ENCODE data around the gene TNFRSF1A. TPM values are rescaled to one million over a fixed set of nuclear protein-coding genes. Genes with fewer than 3 reads are reported as not detected.

The TNFRSF1A gene
- total and polyA plus RNA-seq, 11 donors = 23.7 to 141 (median 54.2) TPM

DNA sequence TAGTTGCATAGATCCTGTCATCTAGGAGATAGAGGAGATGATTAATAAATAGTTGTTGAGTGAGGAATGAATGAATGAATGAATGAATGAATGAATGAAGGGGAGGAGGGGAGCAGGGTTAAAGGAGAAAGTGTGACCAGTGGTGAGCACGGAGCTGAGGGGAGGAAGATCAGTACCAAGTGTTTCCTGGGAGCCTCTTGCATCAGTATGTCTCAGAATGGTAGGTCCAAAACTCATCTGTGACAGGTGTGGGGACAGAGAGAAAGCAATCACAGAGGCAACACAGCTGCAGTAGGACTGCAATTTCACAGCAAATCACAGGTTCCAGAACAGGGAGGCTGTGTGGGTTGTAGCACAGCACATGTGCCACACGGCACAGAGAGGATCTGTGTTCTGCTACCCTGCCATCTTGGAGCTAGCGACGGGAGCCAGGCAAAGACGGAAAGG, 14.5 kb upstream of the TNFRSF1A start:
- Histone ChIP-seq H3K9me3 (no peaks in the 10 kb centered on the region), H3K4me3 (no peak overlapping the region), H3K27me3 (no peaks in the 10 kb centered on the region), H3K4me1 (peaks cover 0 to 73% (median 6%) of the 10 kb centered on the region in 12 donors), H3K36me3 (no peaks in the 10 kb centered on the region), H3K27ac (no peak overlapping the region)
- intact Hi-C loops (cut with DNase I) = no loop called here
- ATAC-seq = no peak
- 78 to 94% (median 87%) methylated on average over 5 of the region's 5 CpGs for WGBS, 4 donors
- no peak for TF ChIP-seq POLR2A (IDR thresholded peaks at IDR 0.05)
- TF ChIP-seq, protein P1, sequence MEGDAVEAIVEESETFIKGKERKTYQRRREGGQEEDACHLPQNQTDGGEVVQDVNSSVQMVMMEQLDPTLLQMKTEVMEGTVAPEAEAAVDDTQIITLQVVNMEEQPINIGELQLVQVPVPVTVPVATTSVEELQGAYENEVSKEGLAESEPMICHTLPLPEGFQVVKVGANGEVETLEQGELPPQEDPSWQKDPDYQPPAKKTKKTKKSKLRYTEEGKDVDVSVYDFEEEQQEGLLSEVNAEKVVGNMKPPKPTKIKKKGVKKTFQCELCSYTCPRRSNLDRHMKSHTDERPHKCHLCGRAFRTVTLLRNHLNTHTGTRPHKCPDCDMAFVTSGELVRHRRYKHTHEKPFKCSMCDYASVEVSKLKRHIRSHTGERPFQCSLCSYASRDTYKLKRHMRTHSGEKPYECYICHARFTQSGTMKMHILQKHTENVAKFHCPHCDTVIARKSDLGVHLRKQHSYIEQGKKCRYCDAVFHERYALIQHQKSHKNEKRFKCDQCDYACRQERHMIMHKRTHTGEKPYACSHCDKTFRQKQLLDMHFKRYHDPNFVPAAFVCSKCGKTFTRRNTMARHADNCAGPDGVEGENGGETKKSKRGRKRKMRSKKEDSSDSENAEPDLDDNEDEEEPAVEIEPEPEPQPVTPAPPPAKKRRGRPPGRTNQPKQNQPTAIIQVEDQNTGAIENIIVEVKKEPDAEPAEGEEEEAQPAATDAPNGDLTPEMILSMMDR (IDR thresholded peaks at IDR 0.05) = no peak
- DNase-seq = no peak

DNA sequence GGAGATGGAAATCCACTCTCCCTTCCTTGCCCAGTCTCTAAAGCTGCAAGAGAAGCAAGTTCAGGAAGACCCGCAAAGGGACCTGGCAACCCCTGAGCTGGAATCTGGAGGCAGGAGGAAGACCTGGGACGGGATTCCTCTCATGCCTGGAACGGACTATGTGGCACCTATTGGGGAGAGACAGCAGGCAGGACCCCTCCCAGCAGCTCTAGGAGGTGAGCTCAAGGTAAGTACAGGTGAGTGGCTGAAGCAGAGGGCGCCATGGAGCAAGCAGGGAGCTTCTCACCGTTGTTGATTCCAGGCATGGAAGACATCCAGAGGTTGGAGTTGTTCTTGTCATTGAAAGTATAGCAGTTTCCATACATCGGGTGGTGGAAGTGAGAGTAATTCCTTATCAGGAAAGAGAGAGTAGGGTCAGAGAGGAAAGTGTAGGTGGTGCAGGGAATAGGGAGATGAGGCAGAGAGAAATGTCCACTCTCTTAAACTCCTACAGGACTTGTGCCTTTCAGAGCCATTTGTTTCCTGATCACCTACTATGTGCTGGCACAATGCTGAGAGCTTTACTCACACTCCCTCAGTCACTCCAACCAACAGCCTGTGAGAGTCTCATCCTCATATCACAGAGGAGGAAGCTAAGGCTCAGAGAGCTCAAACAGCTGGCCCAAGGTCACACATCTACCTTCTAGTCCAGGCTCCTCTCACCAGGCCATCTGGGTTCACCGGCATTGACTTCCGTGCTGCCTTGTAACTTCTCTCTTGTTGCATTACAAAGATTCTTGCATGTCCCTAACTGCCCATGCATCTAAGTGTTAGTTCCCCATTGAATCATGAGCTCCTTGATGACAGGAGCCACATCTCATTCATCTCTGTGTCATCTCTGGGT, 13.9 kb upstream of the TNFRSF1A start:
- peak in 1 of 4 donors; percentile 31 for ATAC-seq
- DNase-seq = no peak
- WGBS, 4 donors = 70 to 75% (median 75%) methylated on average over 8 of the region's 8 CpGs
- Histone ChIP-seq H3K4me3 (no peak overlapping the region), H3K27me3 (no peaks in the 10 kb centered on the region), H3K27ac (peak overlapping the region in 1 of 12 donors; percentile 17), H3K4me1 (peaks cover 0 to 73% (median 6%) of the 10 kb centered on the region in 12 donors), H3K36me3 (no peaks in the 10 kb centered on the region), H3K9me3 (no peaks in the 10 kb centered on the region)
- TF ChIP-seq POLR2A (IDR thresholded peaks at IDR 0.05) = no peak
- TF ChIP-seq, protein P1 (IDR thresholded peaks at IDR 0.05) = no peak
- intact Hi-C loops (cut with DNase I) = no loop called here

DNA sequence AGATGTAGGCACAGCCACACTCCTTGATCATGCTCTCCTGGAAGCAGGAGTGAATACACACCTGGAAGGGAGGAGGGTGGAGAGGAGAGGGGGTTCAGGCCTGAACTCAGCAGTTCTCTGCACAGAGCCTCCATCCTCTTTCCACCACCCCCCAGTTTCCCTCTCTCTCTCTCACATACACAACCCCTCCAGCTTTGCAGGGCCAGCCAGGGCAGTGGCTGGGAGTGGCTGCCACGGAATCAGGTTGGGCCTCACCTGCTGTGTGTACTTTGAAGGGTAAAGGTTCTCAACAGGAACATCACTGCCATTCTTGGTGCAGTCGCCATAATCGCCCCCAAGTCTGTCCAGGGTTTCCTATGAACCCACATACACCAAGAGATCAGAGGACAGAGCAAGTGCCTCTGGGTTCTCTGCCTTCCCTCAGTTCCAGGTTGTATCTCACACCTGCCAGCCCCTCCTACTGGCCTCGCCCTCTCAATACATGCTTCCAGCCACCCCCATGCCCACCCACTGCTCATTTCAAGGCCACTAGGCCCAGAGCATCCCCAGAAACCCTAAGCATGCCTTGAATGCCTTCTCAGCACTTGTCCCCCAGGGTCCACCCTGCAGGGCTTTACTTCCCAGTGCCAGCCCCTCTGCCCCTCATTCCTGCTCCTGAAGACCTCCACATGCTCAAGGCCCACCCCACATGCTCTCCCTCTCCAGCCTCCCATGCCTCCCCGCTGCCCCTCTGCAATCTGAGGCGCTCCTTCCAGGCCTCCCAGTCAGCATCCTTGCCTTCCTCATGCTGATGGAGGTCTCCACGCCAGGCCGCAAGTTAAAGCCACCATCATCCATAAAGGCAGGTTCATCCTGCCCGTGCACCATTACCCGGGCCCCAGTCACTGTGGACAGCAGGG, 12.9 kb upstream of the TNFRSF1A start:
- TF ChIP-seq, protein P1 (IDR thresholded peaks at IDR 0.05) = no peak

More for the DNA sequence above, 12.9 kb upstream of the TNFRSF1A start:
- intact Hi-C loops (cut with DNase I) = no loop called here
- ATAC-seq = no peak
- H3K36me3 ChIP-seq = no peaks in the 10 kb centered on the region
- no peaks in the 10 kb centered on the region for H3K27me3 ChIP-seq
- H3K4me3 ChIP-seq = no peak overlapping the region
- no peak overlapping the region for H3K27ac ChIP-seq
- no peaks in the 10 kb centered on the region for H3K9me3 ChIP-seq
- 93 to 97% (median 95%) methylated on average over 8 to 10 of the region's 10 CpGs for WGBS, 4 donors
- peaks cover 0 to 73% (median 6%) of the 10 kb centered on the region in 12 donors for H3K4me1 ChIP-seq
- no peak for DNase-seq
